Kidney (tissue), 14 donors: Measurements from ENCODE around the gene JAZF1. TPM values are rescaled to one million over a fixed set of nuclear protein-coding genes. Genes with fewer than 3 reads are reported as not detected.

Experiments
- DNase-seq, 5 donors: peaks; one replicate each; pipeline ENCODE4 v3.0.0-alpha.2; 2013 to 2020
- FAIRE-seq: peaks from 2 replicates; lab custom pipeline; 2012; peaks lifted over from hg19 to GRCh38; lab: Jason Lieb, UNC
- H3K27ac ChIP-seq, 2 donors: one replicate each; pipeline ENCODE4 v1.7.0; 2013; ENCODE audit warnings: low read depth in 2 of 2, low read length in 2 of 2, inconsistent platforms in 1 of 2
- H3K27me3 ChIP-seq: one replicate; pipeline ENCODE4 v1.7.1; 2013; ENCODE audit warnings: low read length, inconsistent platforms; ENCODE audit not compliant: control insufficient read depth, insufficient read depth
- H3K36me3 ChIP-seq, 3 donors: one replicate each; pipeline versions ENCODE4 v1.7.0 to v1.7.1; 2013; ENCODE audit warnings: low read length in 3 of 3, control low read depth in 1 of 3, inconsistent platforms in 1 of 3; ENCODE audit not compliant: insufficient read depth in 3 of 3, control insufficient read depth in 2 of 3
- H3K4me1 ChIP-seq, 3 donors: one replicate each; pipeline versions ENCODE4 v1.7.0 to v1.7.1; 2013; ENCODE audit warnings: low read length in 3 of 3, inconsistent platforms in 1 of 3, low read depth in 1 of 3; ENCODE audit not compliant: control insufficient read depth in 2 of 3, insufficient read depth in 2 of 3
- H3K4me3 ChIP-seq, 3 donors: one replicate each; pipeline versions ENCODE4 v1.7.0 to v1.8.1; 2013; ENCODE audit warnings: low read length in 3 of 3, control low read depth in 1 of 3, inconsistent platforms in 1 of 3
- H3K9ac ChIP-seq, 3 donors: one replicate each; pipeline versions ENCODE4 v1.7.0 to v1.7.1; 2013; ENCODE audit warnings: low read length in 3 of 3, control low read depth in 1 of 3, inconsistent platforms in 1 of 3
- H3K9me3 ChIP-seq, 3 donors: one replicate each; pipeline versions ENCODE4 v1.7.0 to v1.7.1; 2013; ENCODE audit warnings: low read length in 3 of 3, control low read depth in 1 of 3, inconsistent platforms in 1 of 3; ENCODE audit not compliant: control insufficient read depth in 2 of 3, insufficient read depth in 1 of 3
- CTCF ChIP-seq: IDR thresholded peaks from 3 replicates; pipeline ENCODE4 v1.5.1; 2012; ENCODE audit warnings: mild to moderate bottlenecking, moderate library complexity, borderline replicate concordance; ENCODE audit not compliant: insufficient read depth; ENCODE audit errors: extremely low read depth
- intact Hi-C: fragments of 100-400 bp; cut with DNase I; formaldehyde crosslinking; loops from one replicate; pipeline ENCODE4 v1.11.1; 2022
- polyA plus RNA-seq: library from polyadenylated mRNA; stranded (reverse); fragments of 350-450 nt; fragmentation: Illumina TruSeq; extraction: RNeasy Lipid Tissue Mini Kit (QIAGEN cat#74804); gene quantifications from one replicate; pipeline ENCODE4 v1.2.3, GENCODE V29; 2014; ENCODE audit warnings: low read depth, low replicate concordance; ENCODE audit not compliant: insufficient read depth
- total RNA-seq: library from RNA; stranded (reverse); fragmentation: NEBNext Ultra II Directional; extraction: Animal tissue kit (Norgen Biotek cat#: 25700); gene quantifications from one replicate; pipeline ENCODE4 v1.2.1, GENCODE V29; 2021
- donor health status: control.
- donor health status: control.
- donor health status: control.
- donor health status: control.
- donor health status: control.
- donor health status: DM: yes; HTN: yes; CAD: no.
- donor health status: Normal renal cell carcinoma (clear cell type).

JAZF1 gene
- total and polyA plus RNA-seq, 2 donors from 2014 or later: 5.7 to 13.1 TPM

- TF ChIP-seq CTCF: no peak
- DNase-seq: no peak
- Histone ChIP-seq H3K36me3 (no peaks in the 10 kb centered on the region), H3K9me3 (no peaks in the 10 kb centered on the region), H3K4me1 (no peaks in the 10 kb centered on the region), H3K4me3 (no peak overlapping the region), H3K9ac (no peak overlapping the region), H3K27ac (no peak overlapping the region), H3K27me3 (no peaks in the 10 kb centered on the region)
- intact Hi-C loops: no loop called here
- no peak for FAIRE-seq
Observed at GRCh38 chr7:28155019-28155660, 25.5 kb downstream of the JAZF1 start.

- Histone ChIP-seq H3K9me3 (no peaks in the 10 kb centered on the region), H3K36me3 (no peaks in the 10 kb centered on the region), H3K9ac (no peak overlapping the region), H3K4me1 (no peaks in the 10 kb centered on the region), H3K4me3 (no peak overlapping the region), H3K27ac (no peak overlapping the region), H3K27me3 (no peaks in the 10 kb centered on the region)
- FAIRE-seq (no peak), DNase-seq (no peak)
- TF ChIP-seq CTCF: no peak
- intact Hi-C loops: no loop called here
Observed at GRCh38 chr7:28152594-28152993, 28.0 kb downstream of the JAZF1 start.

GRCh38 chr7:28151965-28152364 lies 28.6 kb downstream of the JAZF1 start:
- Histone ChIP-seq H3K4me3 (no peak overlapping the region), H3K36me3 (no peaks in the 10 kb centered on the region), H3K9me3 (no peaks in the 10 kb centered on the region), H3K4me1 (no peaks in the 10 kb centered on the region), H3K27me3 (no peaks in the 10 kb centered on the region), H3K9ac (no peak overlapping the region), H3K27ac (no peak overlapping the region)
- no peak for TF ChIP-seq CTCF
- intact Hi-C loops: no loop called here
- no peak for FAIRE-seq
- DNase-seq: no peak
